Measurements from ENCODE around the gene C12orf42. TPM values are rescaled to one million over a fixed set of nuclear protein-coding genes. Genes with fewer than 3 reads are reported as not detected.
"Not testable (repeated sequence)": the region's sequence is repeated elsewhere in the genome, so short reads cannot be mapped to it uniquely, and the experiment has no call there.

Gene C12orf42
- total RNA-seq, 1 experiment from 2014 or later: 0.37 TPM

GRCh38 chr12:103424849-103425586 is 70.8 kb downstream of the C12orf42 start:
- H3K36me3 Mint-ChIP-seq; ATAC-seq; CTCF ChIA-PET; POLR2A ChIA-PET; DNase-seq (ENCODE audit: low spot score); H3K4me3 Mint-ChIP-seq; H3K27ac Mint-ChIP-seq; H3K27me3 Mint-ChIP-seq (ENCODE audit: low read depth): not testable (repeated sequence)
- Mint-ChIP-seq H3K4me1 (peaks cover 18% of the 10 kb centered on the region), H3K9me3 (peaks cover 20% of the 10 kb centered on the region)

- CTCF ChIA-PET: no interaction called here
- DNase-seq (ENCODE audit: low spot score): no peak
Observed at GRCh38 chr12:103423516-103423910, 72.3 kb downstream of the C12orf42 start.

GRCh38 chr12:103422746-103423515 is 72.8 kb downstream of the C12orf42 start:
- DNase-seq (ENCODE audit: low spot score): no peak
- ATAC-seq: peak; percentile 34; the same call in 1 of the 2 replicates
- H3K9me3 Mint-ChIP-seq: peaks cover 14% of the 10 kb centered on the region
- no peak overlapping the region for H3K4me3 Mint-ChIP-seq
- POLR2A ChIA-PET: no interaction called here
- CTCF ChIA-PET: no interaction called here
- H3K4me1 Mint-ChIP-seq: peaks cover 18% of the 10 kb centered on the region
- no peak overlapping the region for H3K27ac Mint-ChIP-seq
- H3K36me3 Mint-ChIP-seq: peaks cover 5% of the 10 kb centered on the region; the same call in 1 of the 2 replicates
- H3K27me3 Mint-ChIP-seq (ENCODE audit: low read depth): no peaks in the 10 kb centered on the region; the same call in 1 of the 2 replicates
- TF ChIP-seq SMAD4 (CRISPR knock-in tag; IDR thresholded peaks at IDR 0.05): no peak

More at GRCh38 chr12:103423516-103423910, 72.3 kb downstream of the C12orf42 start:
- H3K27me3 Mint-ChIP-seq (ENCODE audit: low read depth): no peaks in the 10 kb centered on the region; the same call in 1 of the 2 replicates
- no peak for ATAC-seq
- no peak overlapping the region for H3K27ac Mint-ChIP-seq
- TF ChIP-seq EMX1 (CRISPR knock-in tag; IDR thresholded peaks at IDR 0.05) (no peak), GABPB1 (CRISPR knock-in tag; IDR thresholded peaks at IDR 0.05) (no peak), PREB (CRISPR knock-in tag; IDR thresholded peaks at IDR 0.05; ENCODE audit: borderline replicate concordance) (no peak), ZNF219 (CRISPR knock-in tag; IDR thresholded peaks at IDR 0.05; ENCODE audit: borderline replicate concordance) (no peak), E2F5 (CRISPR knock-in tag; IDR thresholded peaks at IDR 0.05) (no peak), KAT7 (CRISPR knock-in tag; IDR thresholded peaks at IDR 0.05; ENCODE audit: borderline replicate concordance) (no peak), ATF3 (CRISPR knock-in tag; conservative IDR thresholded peaks at IDR 0.05) (no peak), NR3C1 (CRISPR knock-in tag; conservative IDR thresholded peaks at IDR 0.05; ENCODE audit: low read depth) (no peak), ZNF425 (CRISPR knock-in tag; conservative IDR thresholded peaks at IDR 0.05) (no peak)
- peaks cover 18% of the 10 kb centered on the region for H3K4me1 Mint-ChIP-seq
- peaks cover 5% of the 10 kb centered on the region; the same call in 1 of the 2 replicates for H3K36me3 Mint-ChIP-seq
- POLR2A ChIA-PET: no interaction called here
- peaks cover 14% of the 10 kb centered on the region for H3K9me3 Mint-ChIP-seq
- H3K4me3 Mint-ChIP-seq: no peak overlapping the region

GRCh38 chr12:103422328-103422727 is 73.4 kb downstream of the C12orf42 start:
- no peak overlapping the region for H3K4me3 Mint-ChIP-seq
- ATAC-seq (no peak), DNase-seq (ENCODE audit: low spot score) (no peak)
- no peak overlapping the region for H3K27ac Mint-ChIP-seq
- peaks cover 8% of the 10 kb centered on the region for H3K9me3 Mint-ChIP-seq
- peaks cover 18% of the 10 kb centered on the region for H3K4me1 Mint-ChIP-seq
- POLR2A ChIA-PET: no interaction called here
- no peak for TF ChIP-seq HMGA2 (CRISPR knock-in tag; IDR thresholded peaks at IDR 0.05)
- TF ChIP-seq RELA (CRISPR knock-in tag; IDR thresholded peaks at IDR 0.05; ENCODE audit: borderline replicate concordance): no peak
- no peak for TF ChIP-seq ATF2 (CRISPR knock-in tag; IDR thresholded peaks at IDR 0.05; ENCODE audit: borderline replicate concordance, low read depth)
- TF ChIP-seq STAT6 (CRISPR knock-in tag; conservative IDR thresholded peaks at IDR 0.05; ENCODE audit: low read depth): no peak
- TF ChIP-seq NFATC4 (CRISPR knock-in tag; IDR thresholded peaks at IDR 0.05): no peak
- TF ChIP-seq ZNF317 (CRISPR knock-in tag; IDR thresholded peaks at IDR 0.05; ENCODE audit: borderline replicate concordance, low read depth): no peak
- CTCF ChIA-PET: no interaction called here
- no peaks in the 10 kb centered on the region for H3K27me3 Mint-ChIP-seq (ENCODE audit: low read depth)
- no peaks in the 10 kb centered on the region for H3K36me3 Mint-ChIP-seq
